ENCODE results near the gene ENOSF1. TPM values are rescaled to one million over a fixed set of nuclear protein-coding genes. Genes with fewer than 3 reads are reported as not detected.

Gene ENOSF1
- total RNA-seq, 1 experiment from 2014 or later = 48.7 TPM

GRCh38 chr18:631560-631959 is 80.9 kb downstream of the ENOSF1 start:
- no peak overlapping the region for H3K4me2 ChIP-seq
- no peak overlapping the region for H3K4me3 ChIP-seq
- H3K79me2 ChIP-seq (ENCODE audit: low read depth) = no peaks in the 10 kb centered on the region
- ChIA-PET CTCF (no interaction called here), POLR2A (ENCODE audit: unreplicated experiment) (no interaction called here)
- H3F3A ChIP-seq (ENCODE audit: insufficient read depth, low read depth) = no peaks in the 10 kb centered on the region
- no peaks in the 10 kb centered on the region for H3K9me2 ChIP-seq (ENCODE audit: insufficient read depth)
- BruUV-seq (replicated peaks) = no TSS peak
- no peak overlapping the region for H2AFZ ChIP-seq
- TF ChIP-seq EZH2 (IDR thresholded peaks at IDR 0.05; ENCODE audit: low read depth) (no peak), CTCF (conservative IDR thresholded peaks at IDR 0.05) (no peak)
- peaks cover 14% of the 10 kb centered on the region; the same call in 1 of the 2 replicates for H3K27me3 ChIP-seq (ENCODE audit: insufficient read depth, low read depth)
- no peaks in the 10 kb centered on the region for H3K36me3 ChIP-seq (ENCODE audit: low read depth)
- no peaks in the 10 kb centered on the region for H3K4me1 ChIP-seq (replicated peaks; ENCODE audit: insufficient read depth)
- intact Hi-C loops (cut with micrococcal nuclease; ENCODE audit: unreplicated experiment) = no loop called here
- DNase-seq = no peak
- no peaks in the 10 kb centered on the region for H3K9me3 ChIP-seq (ENCODE audit: insufficient read depth, low read depth)
- H4K20me1 ChIP-seq (ENCODE audit: insufficient read depth) = no peaks in the 10 kb centered on the region
- no peak overlapping the region for H3K27ac ChIP-seq

- H3F3A ChIP-seq (ENCODE audit: insufficient read depth, low read depth) = no peaks in the 10 kb centered on the region
- DNase-seq = no peak
- no peaks in the 10 kb centered on the region for H3K36me3 ChIP-seq (ENCODE audit: low read depth)
- H3K27ac ChIP-seq = no peak overlapping the region
- no peaks in the 10 kb centered on the region for H3K79me2 ChIP-seq (ENCODE audit: low read depth)
- ChIA-PET CTCF (no interaction called here), POLR2A (ENCODE audit: unreplicated experiment) (interaction anchor here (0.6 kb wide), 1 partner anchor 29 kb away, joined by 3 read pairs; no protein-coding TSS in a partner anchor)
- no peak overlapping the region for H3K4me2 ChIP-seq
- no peaks in the 10 kb centered on the region for H3K9me2 ChIP-seq (ENCODE audit: insufficient read depth)
- TF ChIP-seq EZH2 (IDR thresholded peaks at IDR 0.05; ENCODE audit: low read depth) = no peak
- no peak; the same call in 1 of the 2 replicates for TF ChIP-seq CTCF (conservative IDR thresholded peaks at IDR 0.05)
- peaks cover 19% of the 10 kb centered on the region; the same call in 1 of the 2 replicates for H3K27me3 ChIP-seq (ENCODE audit: insufficient read depth, low read depth)
- H3K4me3 ChIP-seq = no peak overlapping the region
- no TSS peak for BruUV-seq (replicated peaks)
- H4K20me1 ChIP-seq (ENCODE audit: insufficient read depth) = no peaks in the 10 kb centered on the region
- intact Hi-C loops (cut with micrococcal nuclease; ENCODE audit: unreplicated experiment) = loop anchor here (10.0 kb wide), 1 partner anchor 85 kb away; the partner anchor contains the start of gene ENOSF1
- H3K4me1 ChIP-seq (replicated peaks; ENCODE audit: insufficient read depth) = no peaks in the 10 kb centered on the region
- H2AFZ ChIP-seq = no peak overlapping the region
- H3K9me3 ChIP-seq (ENCODE audit: insufficient read depth, low read depth) = no peaks in the 10 kb centered on the region
Measured at GRCh38 chr18:629269-630150, 82.9 kb downstream of the ENOSF1 start.

- H3K9me2 ChIP-seq (ENCODE audit: insufficient read depth) = no peaks in the 10 kb centered on the region
- TF ChIP-seq EZH2 (IDR thresholded peaks at IDR 0.05; ENCODE audit: low read depth) (no peak), CTCF (conservative IDR thresholded peaks at IDR 0.05) (no peak)
- no peak overlapping the region for H3K27ac ChIP-seq
- H3K36me3 ChIP-seq (ENCODE audit: low read depth) = no peaks in the 10 kb centered on the region
- no TSS peak for BruUV-seq (replicated peaks)
- no peaks in the 10 kb centered on the region for H3K79me2 ChIP-seq (ENCODE audit: low read depth)
- H3K9me3 ChIP-seq (ENCODE audit: insufficient read depth, low read depth) = no peaks in the 10 kb centered on the region
- no peak overlapping the region for H3K4me2 ChIP-seq
- ChIA-PET POLR2A (ENCODE audit: unreplicated experiment) (no interaction called here), CTCF (interaction anchor here (0.8 kb wide), 1 partner anchor 9 kb away, joined by 5 read pairs; no protein-coding TSS in a partner anchor)
- H3K4me1 ChIP-seq (replicated peaks; ENCODE audit: insufficient read depth) = no peaks in the 10 kb centered on the region
- no peak overlapping the region for H3K4me3 ChIP-seq
- H4K20me1 ChIP-seq (ENCODE audit: insufficient read depth) = no peaks in the 10 kb centered on the region
- no peaks in the 10 kb centered on the region for H3F3A ChIP-seq (ENCODE audit: insufficient read depth, low read depth)
- intact Hi-C loops (cut with micrococcal nuclease; ENCODE audit: unreplicated experiment) = loop anchor here (10.0 kb wide), 1 partner anchor 88 kb away; the partner anchor contains the start of gene ENOSF1
- DNase-seq = no peak
- peaks cover 20% of the 10 kb centered on the region; the same call in 1 of the 2 replicates for H3K27me3 ChIP-seq (ENCODE audit: insufficient read depth, low read depth)
- H2AFZ ChIP-seq = no peak overlapping the region
Measured at GRCh38 chr18:627231-627630, 85.2 kb downstream of the ENOSF1 start.
